Measurements from ENCODE around the gene MED8.

The MED8 gene

DNA sequence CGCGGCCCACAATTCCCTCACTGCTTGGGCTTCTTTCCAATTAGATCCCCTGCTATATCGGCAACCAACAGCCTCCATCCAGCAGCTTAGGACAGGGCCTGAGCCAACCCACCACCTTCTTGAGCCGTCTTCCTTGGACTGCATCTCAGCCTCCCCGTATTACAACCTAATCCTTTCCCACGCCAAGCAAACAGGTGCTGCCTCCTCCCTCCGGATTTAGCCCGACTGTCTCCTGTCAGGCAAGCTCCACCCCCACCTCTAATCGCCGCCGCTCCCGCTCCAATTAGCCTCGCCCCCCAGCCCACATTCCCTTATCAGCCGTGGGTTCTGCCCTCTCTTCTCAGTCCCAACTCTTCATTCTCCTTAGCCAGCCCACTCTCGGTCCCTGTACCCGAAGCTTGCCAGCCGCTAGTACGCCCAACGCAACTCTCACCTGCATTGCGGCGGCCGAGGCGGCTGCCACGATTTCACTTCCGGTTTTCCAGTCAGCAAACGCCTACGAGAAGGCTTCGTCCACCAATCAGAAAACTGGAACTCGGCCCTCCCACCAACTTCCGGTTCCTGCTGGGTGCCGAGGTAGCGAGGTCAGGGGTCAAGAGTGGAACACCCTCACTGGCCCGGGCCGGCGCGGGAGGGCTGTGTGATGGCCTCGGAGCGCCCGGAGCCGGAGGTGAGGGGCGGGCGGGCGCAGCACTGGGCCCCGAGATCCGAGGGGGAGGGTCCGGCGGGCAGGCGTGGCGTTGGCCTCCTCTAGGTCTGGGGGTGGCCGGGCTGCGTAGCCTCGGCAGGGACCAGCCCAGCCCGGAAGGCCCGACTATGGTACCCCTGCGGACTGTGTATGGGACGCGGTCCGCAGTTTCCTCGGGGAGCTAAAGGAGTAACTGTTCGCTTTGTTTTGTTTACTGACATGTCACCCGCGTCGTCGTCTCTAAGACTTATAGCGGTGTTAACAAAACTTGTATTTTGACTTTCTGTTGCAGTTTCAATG lies at the start of gene MED8, which contains the start of gene SZT2:
TSS of gene MED8 (minus strand) at position 475 of the 988 bp plus-strand sequence. CDS start at position 439, 36 bp downstream.
TSS of gene SZT2 (plus strand) at position 574 of the 988 bp plus-strand sequence. CDS start at position 644, 70 bp downstream.
- peak; percentile 92 for DNase-seq (ENCODE audit: low spot score)

DNA sequence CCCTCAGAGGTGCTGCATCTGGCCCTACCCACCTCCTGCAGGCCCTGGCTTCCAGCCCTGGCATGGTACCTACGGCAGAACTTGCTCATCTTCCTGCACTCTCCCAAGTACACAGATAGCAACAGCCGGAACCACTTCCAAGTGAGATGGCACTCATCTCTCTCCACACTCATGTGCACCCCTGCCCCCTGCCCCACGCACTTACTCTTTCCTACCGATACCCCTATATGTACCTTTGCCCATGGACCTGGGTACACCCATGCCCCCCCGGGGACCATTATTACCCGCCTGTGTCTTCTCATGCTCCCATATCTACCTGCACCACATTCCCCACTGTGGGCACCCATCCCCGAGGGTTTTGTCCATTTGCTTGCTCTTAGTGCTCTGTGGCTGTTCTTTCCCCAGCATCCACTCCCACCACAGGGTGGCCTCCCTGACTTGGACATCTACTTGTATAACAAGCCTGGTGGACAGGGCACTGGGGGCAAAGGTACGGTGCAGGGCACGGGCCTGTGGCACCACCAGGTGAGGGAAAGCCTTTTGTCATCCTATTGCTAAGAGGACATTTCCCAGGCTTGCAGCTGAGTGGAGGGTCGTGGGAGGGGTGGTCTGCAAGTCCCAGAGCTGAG lies 49.5 kb upstream of the MED8 start:
- DNase-seq (ENCODE audit: low spot score): no peak

DNA sequence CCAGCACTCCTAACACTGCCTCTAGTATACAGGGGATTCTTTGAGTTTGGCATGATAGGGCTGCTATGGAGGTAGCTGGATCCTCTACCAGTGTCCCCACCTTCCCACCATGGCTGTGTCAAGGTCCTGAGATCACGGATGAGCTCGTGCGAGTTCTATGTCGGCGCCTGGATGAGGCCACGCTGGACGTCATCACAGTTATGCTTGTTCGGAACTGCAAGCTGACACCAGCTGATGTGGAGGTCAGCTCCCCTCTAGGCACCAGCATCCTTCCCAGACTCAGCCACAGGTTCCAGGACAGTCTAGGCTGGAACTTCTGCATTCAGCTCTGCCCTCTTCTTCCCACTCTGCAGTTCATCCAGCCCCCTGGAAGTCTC lies 49.0 kb upstream of the MED8 start:
- no peak for DNase-seq (ENCODE audit: low spot score)

DNA sequence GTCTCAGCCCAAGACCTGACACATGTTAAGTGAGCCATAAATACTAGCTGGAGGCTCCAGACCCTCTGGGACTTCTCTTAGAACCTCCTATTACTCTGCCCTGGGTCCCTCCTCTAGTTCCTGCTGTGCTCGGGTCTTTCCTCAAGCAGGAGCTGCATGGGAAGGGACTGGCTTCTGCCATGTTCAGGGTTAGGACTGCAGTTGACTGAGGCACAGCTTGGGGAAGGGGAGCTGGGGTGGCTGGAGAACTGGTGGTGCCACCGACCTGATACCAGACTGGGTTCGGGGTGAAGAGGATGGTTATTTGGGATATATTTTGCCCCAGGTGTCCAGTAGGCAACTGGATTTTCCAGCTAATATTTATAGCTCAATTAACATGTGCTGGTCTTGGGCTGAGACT lies 48.4 kb upstream of the MED8 start:
- no peak for DNase-seq (ENCODE audit: low spot score)

DNA sequence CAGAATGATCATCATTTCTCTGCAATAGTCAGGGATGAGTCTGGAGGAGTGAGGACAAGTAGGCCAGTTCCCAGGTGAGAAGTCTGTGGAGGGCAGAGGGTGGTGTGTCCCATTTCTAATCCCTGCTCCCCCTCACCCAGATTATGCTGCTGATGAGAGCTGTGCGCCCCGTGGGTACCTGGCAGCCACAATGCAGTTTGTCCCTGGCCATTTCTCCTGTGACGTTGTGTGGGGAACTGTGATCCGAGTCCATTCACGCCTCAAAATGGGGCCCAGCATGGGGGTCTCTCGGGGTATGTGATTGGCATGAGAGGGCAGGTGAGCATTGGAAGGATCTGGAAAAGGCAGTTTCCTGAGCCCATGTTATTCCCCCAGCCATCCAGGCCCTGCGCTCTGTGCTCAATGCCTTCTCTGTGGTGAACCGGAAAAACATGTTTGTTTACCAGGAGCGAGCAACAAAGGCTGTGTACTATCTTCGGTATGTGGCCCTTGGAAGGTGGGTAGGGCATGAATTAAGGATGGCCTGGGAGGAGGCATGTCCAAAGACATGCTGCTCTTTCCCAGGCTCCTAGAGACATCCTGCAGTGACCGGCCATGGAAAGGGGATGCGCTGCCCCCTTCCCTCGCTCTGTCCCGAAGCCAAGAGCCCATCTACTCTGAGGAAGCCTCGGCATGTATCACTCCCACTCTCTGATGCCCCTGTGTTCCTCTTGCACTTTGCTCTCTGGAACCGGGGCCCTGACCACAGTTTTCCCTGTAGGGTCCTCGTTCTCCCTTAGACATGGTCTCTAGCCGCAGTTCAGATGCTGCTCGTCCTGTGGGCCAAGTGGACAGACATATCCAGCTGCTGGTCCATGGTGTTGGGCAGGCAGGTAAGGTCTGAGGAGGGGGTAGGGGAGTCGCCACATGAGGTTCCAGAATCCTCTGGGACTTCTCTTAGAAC lies 47.7 kb upstream of the MED8 start:
- no peak for DNase-seq (ENCODE audit: low spot score)

GRCh38 chr1:43436371-43436770 lies 46.8 kb upstream of the MED8 start:
- DNase-seq (ENCODE audit: low spot score): no peak

DNA sequence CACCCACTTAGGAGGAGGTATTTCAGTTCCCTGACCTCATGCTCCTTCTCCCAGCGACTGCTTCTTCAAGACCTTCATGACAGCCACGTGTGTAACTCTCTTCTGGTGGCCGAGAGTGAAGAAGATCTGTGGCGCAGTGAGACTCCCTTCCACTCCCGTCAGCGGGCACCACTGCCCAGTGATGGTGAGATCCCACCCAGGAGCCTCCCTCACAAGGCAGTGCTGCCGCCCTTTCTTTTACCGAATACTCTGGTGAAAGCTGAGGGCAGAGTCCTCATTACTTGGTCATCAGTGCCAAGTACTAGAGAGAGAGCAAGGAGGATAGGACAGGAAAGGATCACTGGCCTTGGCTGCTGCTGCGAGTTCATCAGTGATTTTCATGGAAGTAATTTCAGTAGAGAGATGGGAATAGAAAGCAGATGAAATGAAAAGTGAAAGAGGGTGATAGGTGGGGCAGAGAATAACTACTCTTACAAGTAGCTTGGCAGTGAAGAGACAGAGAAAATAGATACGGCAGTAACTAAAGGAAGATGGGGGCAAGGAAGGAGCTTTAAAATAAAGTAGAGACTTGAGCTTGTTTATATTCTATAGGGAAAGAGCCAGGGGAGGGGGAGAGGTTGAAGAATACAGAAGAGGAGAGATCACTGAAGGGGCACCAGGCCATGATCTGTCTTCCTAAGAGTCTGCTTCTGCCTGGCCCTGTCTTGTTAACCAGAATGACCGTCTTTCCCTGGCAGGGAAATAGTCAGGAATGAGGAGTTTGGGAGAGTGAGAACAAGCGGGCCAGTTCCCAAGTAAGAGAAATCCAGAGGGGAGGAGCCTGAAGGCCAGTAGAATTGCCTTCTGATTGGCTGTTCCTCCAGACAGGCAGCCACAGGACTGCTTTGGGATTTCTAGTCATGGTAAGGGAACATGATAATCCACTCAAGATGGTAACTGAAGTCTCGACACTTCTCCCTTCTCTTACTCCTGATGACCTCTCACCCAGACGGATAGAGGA lies 45.8 kb upstream of the MED8 start:
- no peak for DNase-seq (ENCODE audit: low spot score)

DNA sequence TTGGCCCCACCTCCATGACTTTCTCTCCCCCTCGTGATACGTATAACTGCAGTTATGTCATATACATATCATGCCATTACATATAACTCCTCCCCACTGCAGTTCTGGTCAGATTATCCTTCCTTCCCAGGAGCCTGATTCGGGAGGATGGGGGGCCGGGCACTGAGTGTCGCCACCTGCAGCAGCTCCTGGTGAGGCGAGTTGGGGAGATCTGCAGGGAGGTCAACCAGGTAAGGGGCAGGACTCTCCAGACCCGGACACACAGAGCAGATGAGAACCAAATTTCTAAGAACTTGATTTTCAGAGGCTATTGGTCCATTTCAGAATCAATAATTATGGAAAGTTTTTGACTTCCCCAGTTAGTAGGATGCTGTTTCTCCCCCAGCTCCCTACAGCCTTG lies 44.7 kb upstream of the MED8 start:
- no peak for DNase-seq (ENCODE audit: low spot score)

- DNase-seq (ENCODE audit: low spot score): no peak
Measured at GRCh38 chr1:43432907-43433306, 43.3 kb upstream of the MED8 start.

DNA sequence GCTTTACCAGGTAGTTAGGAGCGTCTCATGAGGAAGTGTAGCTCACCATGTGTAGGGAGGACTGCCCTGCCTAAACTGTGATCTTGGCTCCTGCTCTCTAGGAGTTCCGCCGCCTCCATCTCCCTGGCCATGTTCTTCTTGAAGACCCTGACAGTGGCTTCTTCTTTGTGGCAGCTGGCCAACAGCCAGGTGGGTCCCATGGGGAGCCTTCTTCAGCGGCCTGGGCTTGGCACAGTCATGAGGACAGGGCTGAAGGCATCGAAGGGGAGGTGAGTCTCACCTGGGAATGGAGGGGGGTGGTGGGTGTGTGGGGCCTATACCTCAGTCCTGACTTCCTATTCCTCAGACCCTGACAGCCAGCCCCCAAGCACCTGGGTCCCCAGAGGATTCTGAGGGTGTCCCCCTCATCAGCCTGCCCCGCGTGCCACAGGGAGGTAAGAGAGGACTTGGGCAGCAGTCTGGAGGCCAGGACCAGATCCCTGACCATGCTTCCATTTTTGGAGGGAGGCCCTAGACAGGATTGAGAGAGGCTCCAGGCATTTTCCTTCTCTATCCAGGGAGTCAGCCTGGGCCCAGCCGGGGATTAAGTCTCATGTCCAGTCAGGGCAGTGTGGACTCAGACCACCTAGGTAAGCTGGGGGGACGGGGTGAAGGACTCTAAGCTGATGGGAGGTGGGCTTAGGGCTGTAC lies 42.7 kb upstream of the MED8 start:
- no peak for DNase-seq (ENCODE audit: low spot score)

DNA sequence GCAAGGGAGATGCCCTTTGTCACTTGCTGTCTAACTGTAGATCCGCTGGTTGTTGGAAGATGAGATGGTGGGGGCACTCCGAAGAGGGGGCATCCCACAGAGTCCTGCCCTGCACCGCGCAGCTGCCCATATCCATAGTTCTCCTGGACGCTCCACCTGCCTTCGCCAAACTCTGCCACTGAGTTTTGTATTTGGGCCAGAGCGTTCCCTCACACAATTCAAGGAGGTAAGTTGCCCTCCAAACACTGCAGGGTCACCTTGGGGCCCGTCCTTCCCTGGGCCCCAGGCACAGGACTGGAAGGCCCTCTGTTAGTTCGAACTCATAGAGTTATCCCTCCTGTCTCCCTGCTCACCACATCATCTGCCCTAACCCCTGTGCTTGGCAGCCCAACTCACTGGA lies 42.1 kb upstream of the MED8 start:
- no peak for DNase-seq (ENCODE audit: low spot score)

DNA sequence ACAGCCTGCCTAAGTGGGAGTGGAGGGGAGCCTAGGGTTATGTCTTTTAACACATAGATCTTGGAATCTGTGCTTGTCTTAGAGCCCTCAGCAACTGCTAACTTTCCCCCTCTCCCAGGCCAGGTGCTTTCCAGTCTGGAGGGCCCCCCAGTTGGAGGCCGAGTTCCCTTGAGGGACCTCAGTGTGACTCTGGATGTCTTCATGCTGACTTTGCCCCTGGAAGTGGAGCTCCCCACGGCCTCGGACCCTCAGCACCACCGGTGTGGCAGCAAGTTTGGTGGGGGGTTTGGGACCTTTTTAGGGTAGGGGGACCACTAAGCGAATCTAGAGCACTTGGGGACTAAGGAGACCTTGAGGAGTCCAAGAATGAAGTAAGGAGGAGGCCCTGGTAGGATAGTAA lies 41.2 kb upstream of the MED8 start:
- DNase-seq (ENCODE audit: low spot score): no peak

DNA sequence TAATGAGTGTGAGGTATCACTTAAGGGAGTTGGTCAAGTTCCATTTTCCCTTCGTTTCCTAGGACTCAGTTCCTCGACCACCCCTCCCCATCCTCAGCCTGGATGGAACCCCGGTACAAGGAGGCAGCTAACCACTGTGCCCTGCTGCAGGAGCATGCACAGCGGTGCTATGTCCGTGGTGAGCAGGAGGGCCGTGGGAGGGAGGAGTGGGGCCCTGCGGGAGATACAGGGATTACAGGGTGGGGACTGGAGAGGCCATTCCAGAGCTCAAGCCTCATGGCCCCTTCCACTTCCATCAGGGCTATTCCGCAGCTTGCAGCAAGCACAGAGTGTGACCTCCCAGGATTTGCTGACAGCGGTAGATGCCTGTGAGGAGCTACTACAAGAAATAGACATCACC lies 38.3 kb upstream of the MED8 start:
- DNase-seq (ENCODE audit: low spot score): no peak

GRCh38 chr1:43427524-43427923 lies 37.9 kb upstream of the MED8 start:
- DNase-seq (ENCODE audit: low spot score): no peak

- DNase-seq (ENCODE audit: low spot score): no peak
Measured at GRCh38 chr1:43426221-43426620, 36.6 kb upstream of the MED8 start.

DNA sequence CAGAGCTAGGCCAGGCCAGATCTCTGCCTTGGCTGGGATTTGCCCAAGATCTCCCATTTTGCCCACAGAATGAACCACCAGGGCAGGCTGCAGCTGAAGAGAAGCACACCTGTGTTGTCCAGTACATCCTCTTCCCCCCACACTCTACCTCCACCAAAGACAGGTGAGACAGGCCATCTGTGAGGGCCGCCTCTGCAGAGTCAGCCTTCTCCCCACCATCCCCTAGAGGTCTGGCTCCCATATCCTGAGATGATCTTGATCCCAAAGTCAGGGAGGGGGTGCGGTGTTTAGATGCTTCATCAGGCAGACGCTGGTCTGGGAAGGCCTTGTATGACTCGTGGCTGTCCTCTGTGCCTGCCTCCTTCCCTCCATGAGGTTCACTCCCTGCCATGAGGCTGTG lies 35.4 kb upstream of the MED8 start:
- DNase-seq (ENCODE audit: low spot score): no peak

- DNase-seq (ENCODE audit: low spot score): no peak
Measured at GRCh38 chr1:43423672-43424550, 34.3 kb upstream of the MED8 start.

- DNase-seq (ENCODE audit: low spot score): no peak
Measured at GRCh38 chr1:43422995-43423671, 33.5 kb upstream of the MED8 start.
